Right lobe of liver (tissue), 4 donors: ENCODE data around the gene RIPOR2.

Source experiments
- CTCF ChIP-seq, 4 donors: fragments of 200-600 bp in 3 of 4; fragments of 450-650 bp in 1 of 4; IDR thresholded peaks; one replicate each; pipeline versions ENCODE4 v1.5.1 to v1.8.0; 2016 to 2022; ENCODE audit warnings: antibody characterized with exemption in 4 of 4, mild to moderate bottlenecking in 2 of 4
- POLR2A ChIP-seq: fragments of 450-650 bp; IDR thresholded peaks from one replicate; pipeline ENCODE4 v1.6.1; 2017; ENCODE audit warnings: antibody characterized with exemption, mild to moderate bottlenecking
- donor health status: DM: no; HTN: no; CAD: no.
- donor health status: DM: no; HTN: no; CAD: no.
- donor health status: DM: no; HTN: yes; CAD: no.

- TF ChIP-seq CTCF (IDR thresholded peaks at IDR 0.05) (no peak), POLR2A (no peak)
Observed at GRCh38 chr6:24768361-24768760, 167.4 kb downstream of the RIPOR2 start.
